HG02852 (cell line): Measurements from ENCODE around the gene ASXL1.
"Not testable (repeated sequence)": the region's sequence is repeated elsewhere in the genome, so short reads cannot be mapped to it uniquely, and the experiment has no call there.

ENCODE experiments used
- ATAC-seq: cut with Tn5 transposase; IDR thresholded peaks from one replicate; pipeline ENCODE4 v1.9.1; 2021; ENCODE audit warnings: mild to moderate bottlenecking, moderate library complexity; ENCODE audit not compliant: unreplicated experiment

The ASXL1 gene

GRCh38 chr20:32336918-32337347 is 21.2 kb upstream of the ASXL1 start:
- ATAC-seq = no peak

GRCh38 chr20:32337937-32338661 is 20.0 kb upstream of the ASXL1 start:
- no peak for ATAC-seq

GRCh38 chr20:32338665-32339064 is 19.5 kb upstream of the ASXL1 start:
- ATAC-seq = no peak

- no peak for ATAC-seq
Observed at GRCh38 chr20:32339116-32339515, 19.0 kb upstream of the ASXL1 start.

- ATAC-seq = not testable (repeated sequence)
Observed at GRCh38 chr20:32341053-32341452, 17.1 kb upstream of the ASXL1 start.

- ATAC-seq = no peak
Observed at GRCh38 chr20:32343439-32343838, 14.7 kb upstream of the ASXL1 start.

GRCh38 chr20:32344835-32345506 is 13.2 kb upstream of the ASXL1 start:
- no peak for ATAC-seq

GRCh38 chr20:32348207-32348606 is 9.9 kb upstream of the ASXL1 start:
- no peak for ATAC-seq

GRCh38 chr20:32350421-32350820 is 7.7 kb upstream of the ASXL1 start:
- no peak for ATAC-seq

- no peak for ATAC-seq
Observed at GRCh38 chr20:32352121-32352720, 5.9 kb upstream of the ASXL1 start.

- ATAC-seq = no peak
Observed at GRCh38 chr20:32353848-32354496, 4.2 kb upstream of the ASXL1 start.

- ATAC-seq = no peak
Observed at GRCh38 chr20:32354592-32355416, 3.3 kb upstream of the ASXL1 start.

GRCh38 chr20:32355417-32355841 is 2.7 kb upstream of the ASXL1 start:
- ATAC-seq = no peak

GRCh38 chr20:32355907-32356621 is 2.1 kb upstream of the ASXL1 start:
- not testable (repeated sequence) for ATAC-seq

GRCh38 chr20:32356622-32357374 is 1.3 kb upstream of the ASXL1 start:
- no peak for ATAC-seq

- ATAC-seq = no peak
Observed at GRCh38 chr20:32357375-32357868, 709 bp upstream of the ASXL1 start.

- ATAC-seq = no peak
Observed at GRCh38 chr20:32358632-32358882, 426 bp downstream of the ASXL1 start.

GRCh38 chr20:32358883-32359632 is 927 bp downstream of the ASXL1 start:
- peak; percentile 20 for ATAC-seq
